Naive B cell (primary cell): ENCODE measurements around the gene NAT14. TPM values are rescaled to one million over a fixed set of nuclear protein-coding genes. Genes with fewer than 3 reads are reported as not detected.
"Not testable (repeated sequence)": the region's sequence is repeated elsewhere in the genome, so short reads cannot be mapped to it uniquely, and the experiment has no call there.

Source experiments
- ATAC-seq, 2 donors: fragments of 150-1000 bp; cut with Tn5 transposase; 2 replicates each; pipeline ENCODE4 v1.10.0; 2021; ENCODE audit warnings: low read depth in 2 of 2, mild to moderate bottlenecking in 2 of 2, moderate library complexity in 2 of 2
- DNase-seq: peaks from one replicate; pipeline ENCODE4 v3.0.0; 2022
- H3K27ac Mint-ChIP-seq, 6 donors: one replicate each; pipeline ENCODE4 v1.8.0; 2020 to 2022; ENCODE audit warnings: mild to moderate bottlenecking in 6 of 6, mixed read lengths in 6 of 6, moderate library complexity in 5 of 6, inconsistent platforms in 2 of 6
- H3K27me3 Mint-ChIP-seq, 3 donors: one replicate each; pipeline ENCODE4 v1.8.0; 2021 to 2022; ENCODE audit warnings: mixed read lengths in 3 of 3, mild to moderate bottlenecking in 1 of 3
- H3K36me3 Mint-ChIP-seq, 2 donors: one replicate each; pipeline ENCODE4 v1.8.0; 2020 to 2022; ENCODE audit warnings: mixed read lengths in 2 of 2, inconsistent platforms in 1 of 2, mild to moderate bottlenecking in 1 of 2
- H3K4me1 Mint-ChIP-seq, 3 donors: one replicate each; pipeline ENCODE4 v1.8.0; 2020 to 2022; ENCODE audit warnings: mixed read lengths in 3 of 3, inconsistent platforms in 1 of 3, mild to moderate bottlenecking in 1 of 3, moderate library complexity in 1 of 3
- H3K4me3 Mint-ChIP-seq, 8 donors: one replicate each; pipeline ENCODE4 v1.8.0; 2020 to 2022; ENCODE audit warnings: mild to moderate bottlenecking in 8 of 8, mixed read lengths in 8 of 8, moderate library complexity in 8 of 8, inconsistent platforms in 2 of 8
- H3K9me3 Mint-ChIP-seq, 7 donors: one replicate each; pipeline ENCODE4 v1.8.0; 2020 to 2022; ENCODE audit warnings: mixed read lengths in 7 of 7, mild to moderate bottlenecking in 5 of 7, inconsistent platforms in 2 of 7, moderate library complexity in 1 of 7
- polyA plus RNA-seq, 6 donors: library from polyadenylated mRNA; unstranded; fragments of 300-500 nt; fragmentation: Illumina TruSeq; gene quantifications; one replicate each; pipeline ENCODE4 v1.2.3, GENCODE V29; 2021; ENCODE audit warnings: low read depth in 6 of 6

NAT14 gene
- polyA plus RNA-seq, 6 donors from 2014 or later, result 3.4 to 7.5 (median 4.8) TPM

DNA sequence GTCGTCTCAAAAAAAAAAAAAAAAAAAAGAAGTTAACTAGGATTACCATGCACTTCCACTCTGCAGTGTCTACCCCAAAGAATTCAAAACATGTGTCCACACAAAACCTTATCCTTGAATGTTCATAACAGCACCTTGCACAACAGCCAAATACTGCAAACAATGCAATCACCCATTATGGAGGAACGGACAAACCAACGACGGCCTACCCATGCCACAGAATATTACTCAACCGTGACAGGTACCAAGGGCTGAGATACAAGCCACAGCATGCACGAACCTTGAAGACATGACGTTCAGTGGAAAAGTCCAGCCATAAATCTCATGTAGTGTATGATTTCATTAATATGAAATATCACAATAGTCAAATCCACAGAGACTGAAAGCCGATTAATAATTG is 38.9 kb upstream of the NAT14 start:
- DNase-seq, result no peak
- Mint-ChIP-seq H3K4me3 (no peak overlapping the region), H3K27me3 (peaks cover 42 to 54% (median 49%) of the 10 kb centered on the region in 3 donors), H3K4me1 (peaks cover 7 to 27% (median 24%) of the 10 kb centered on the region in 3 donors), H3K36me3 (peaks cover 0 to 7% of the 10 kb centered on the region in 2 donors), H3K27ac (no peak overlapping the region), H3K9me3 (peaks cover 0 to 5% (median under 1%) of the 10 kb centered on the region in 7 donors)
- no peak for ATAC-seq

DNA sequence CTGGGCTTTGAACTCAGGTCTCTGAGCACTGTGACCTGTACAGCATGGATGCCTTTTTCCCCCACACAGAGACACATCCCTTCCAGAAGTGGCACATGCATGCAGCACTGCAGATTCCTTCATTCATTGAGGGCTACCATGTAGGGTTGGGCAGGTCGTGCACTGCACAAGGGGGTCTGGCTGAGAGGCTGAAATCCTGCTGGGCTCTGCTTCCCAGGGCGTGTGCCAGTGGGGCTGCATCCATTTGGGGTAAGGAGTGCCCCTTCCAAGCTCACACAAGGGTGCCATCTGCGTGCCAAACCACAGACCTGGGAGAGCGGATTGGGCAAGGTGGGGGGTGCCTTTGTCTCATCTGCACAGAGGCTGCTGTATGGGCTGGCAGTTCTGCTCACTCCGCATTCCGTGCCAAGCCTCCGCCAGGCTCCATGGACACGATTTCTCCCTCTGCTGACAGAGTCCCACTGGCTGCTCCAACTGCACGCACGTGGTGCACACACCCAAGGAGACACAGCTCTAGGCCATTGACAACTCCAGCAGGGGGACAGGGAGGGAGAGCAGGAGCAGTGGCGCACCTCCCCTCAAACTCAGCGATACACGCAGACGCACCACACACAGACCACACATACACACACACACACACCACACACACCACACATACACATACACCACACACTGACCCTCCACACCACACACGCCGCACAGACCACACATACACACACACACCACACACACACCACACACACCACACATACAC is 37.4 kb upstream of the NAT14 start:
- peak; percentile 8 to 12 for ATAC-seq
- H3K4me1 Mint-ChIP-seq, result peaks cover 7 to 23% (median 19%) of the 10 kb centered on the region in 3 donors
- no peak for DNase-seq

DNA sequence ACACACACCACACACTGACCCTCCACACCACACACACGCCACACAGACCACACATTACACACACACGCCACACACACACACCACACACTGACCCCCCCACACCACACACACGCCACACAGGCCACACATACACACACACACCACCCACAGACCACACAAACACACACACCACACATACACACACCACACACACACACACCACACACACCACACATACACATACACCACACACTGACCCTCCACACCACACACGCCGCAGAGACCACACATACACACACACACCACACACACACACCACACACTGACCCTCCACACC is 36.9 kb upstream of the NAT14 start:
- H3K36me3 Mint-ChIP-seq, result not testable (repeated sequence)

More for the DNA sequence above, 37.4 kb upstream of the NAT14 start:
- H3K27me3 Mint-ChIP-seq, result peaks cover 34 to 47% (median 39%) of the 10 kb centered on the region in 3 donors
- H3K36me3 Mint-ChIP-seq, result peaks cover 0 to 8% of the 10 kb centered on the region in 2 donors
- H3K4me3 Mint-ChIP-seq, result no peak overlapping the region
- no peak overlapping the region for H3K27ac Mint-ChIP-seq
- no peaks in the 10 kb centered on the region for H3K9me3 Mint-ChIP-seq

DNA sequence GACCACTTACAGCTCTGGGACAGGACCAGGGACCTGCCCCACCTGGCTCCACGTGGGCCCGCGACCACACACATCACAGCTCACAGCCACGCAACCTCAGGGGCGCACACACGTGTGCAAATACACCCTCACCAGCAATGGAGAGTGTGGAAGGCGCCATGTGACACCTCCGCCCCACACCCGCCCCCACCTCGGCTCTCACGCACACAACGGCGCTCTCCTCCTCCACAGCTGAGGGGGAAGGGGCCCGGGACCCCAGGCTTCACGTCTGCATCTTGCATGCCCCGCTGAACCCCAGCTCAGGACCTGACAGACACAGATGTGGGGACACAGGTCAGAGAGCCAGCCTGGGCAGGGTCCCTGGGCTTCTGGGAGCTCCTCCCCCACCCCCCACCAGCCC is 35.5 kb upstream of the NAT14 start:
- H3K27ac Mint-ChIP-seq, result no peak overlapping the region
- peak overlapping the region in 1 of 8 donors; percentile 29 for H3K4me3 Mint-ChIP-seq
- H3K9me3 Mint-ChIP-seq, result peaks cover 0 to 3% (median 0%) of the 10 kb centered on the region in 7 donors
- DNase-seq (no peak), ATAC-seq (no peak)
- peaks cover 7 to 25% (median 16%) of the 10 kb centered on the region in 3 donors for H3K4me1 Mint-ChIP-seq
- H3K27me3 Mint-ChIP-seq, result peaks cover 31 to 45% (median 34%) of the 10 kb centered on the region in 3 donors
- peaks cover 5 to 22% of the 10 kb centered on the region in 2 donors for H3K36me3 Mint-ChIP-seq

More for the DNA sequence above, 36.9 kb upstream of the NAT14 start:
- H3K27me3 Mint-ChIP-seq, result peaks cover 31 to 45% (median 40%) of the 10 kb centered on the region in 3 donors
- not testable (repeated sequence) for DNase-seq, H3K4me3 Mint-ChIP-seq, H3K27ac Mint-ChIP-seq, ATAC-seq, H3K9me3 Mint-ChIP-seq
- H3K4me1 Mint-ChIP-seq, result peaks cover 7 to 20% (median 14%) of the 10 kb centered on the region in 3 donors

DNA sequence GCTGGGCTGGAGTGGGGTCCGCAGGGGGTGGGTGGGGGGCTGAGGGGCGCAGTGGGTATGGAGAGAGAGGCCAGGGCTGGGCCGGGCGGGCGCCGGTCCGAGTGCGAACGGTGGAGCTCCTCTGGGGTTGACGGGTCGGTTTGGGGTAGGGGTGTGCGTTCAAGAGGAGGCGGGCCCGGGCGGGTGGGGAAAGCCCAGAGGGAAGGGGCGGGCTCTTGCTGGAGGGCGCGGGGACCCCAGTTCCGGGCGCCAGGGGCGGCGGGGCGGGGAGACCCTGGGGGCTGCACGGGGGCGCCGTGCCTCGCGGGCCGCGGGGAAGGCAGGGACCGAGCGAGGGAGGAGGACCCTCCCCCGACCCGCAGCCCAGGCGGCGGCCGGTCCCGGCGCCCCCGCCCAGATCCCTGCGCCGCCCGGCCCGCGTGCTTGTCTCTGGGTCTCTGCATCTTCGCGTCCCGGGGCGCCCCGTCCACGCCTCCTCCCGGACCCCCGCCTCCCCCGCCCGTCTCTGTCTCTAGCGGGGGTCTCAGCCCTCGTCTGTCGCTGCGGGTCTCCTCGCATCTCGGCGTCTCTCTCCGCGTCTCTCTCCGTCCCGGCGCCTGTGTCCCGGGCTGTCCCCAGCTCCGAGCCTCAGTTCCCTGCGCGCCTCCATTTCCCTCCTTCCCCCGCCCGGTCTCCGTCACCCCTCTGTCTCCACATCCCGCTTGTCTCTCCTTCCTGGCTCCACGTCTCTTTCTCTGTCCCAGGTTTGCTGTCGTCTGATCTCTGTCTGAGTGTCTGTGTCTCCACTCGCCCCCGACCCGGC is 33.6 kb upstream of the NAT14 start:
- Mint-ChIP-seq H3K36me3 (peaks cover 5 to 33% of the 10 kb centered on the region in 2 donors), H3K4me3 (peak overlapping the region; percentile 41 to 86 (median 84)), H3K27me3 (peaks cover 19 to 36% (median 21%) of the 10 kb centered on the region in 3 donors), H3K9me3 (peaks cover 0 to 3% (median 0%) of the 10 kb centered on the region in 7 donors), H3K4me1 (peaks cover 7 to 32% (median 15%) of the 10 kb centered on the region in 3 donors), H3K27ac (peak overlapping the region in 2 of 6 donors; percentile 80 to 86)
- no peak for DNase-seq
- ATAC-seq, result peak; percentile 59 to 61

DNA sequence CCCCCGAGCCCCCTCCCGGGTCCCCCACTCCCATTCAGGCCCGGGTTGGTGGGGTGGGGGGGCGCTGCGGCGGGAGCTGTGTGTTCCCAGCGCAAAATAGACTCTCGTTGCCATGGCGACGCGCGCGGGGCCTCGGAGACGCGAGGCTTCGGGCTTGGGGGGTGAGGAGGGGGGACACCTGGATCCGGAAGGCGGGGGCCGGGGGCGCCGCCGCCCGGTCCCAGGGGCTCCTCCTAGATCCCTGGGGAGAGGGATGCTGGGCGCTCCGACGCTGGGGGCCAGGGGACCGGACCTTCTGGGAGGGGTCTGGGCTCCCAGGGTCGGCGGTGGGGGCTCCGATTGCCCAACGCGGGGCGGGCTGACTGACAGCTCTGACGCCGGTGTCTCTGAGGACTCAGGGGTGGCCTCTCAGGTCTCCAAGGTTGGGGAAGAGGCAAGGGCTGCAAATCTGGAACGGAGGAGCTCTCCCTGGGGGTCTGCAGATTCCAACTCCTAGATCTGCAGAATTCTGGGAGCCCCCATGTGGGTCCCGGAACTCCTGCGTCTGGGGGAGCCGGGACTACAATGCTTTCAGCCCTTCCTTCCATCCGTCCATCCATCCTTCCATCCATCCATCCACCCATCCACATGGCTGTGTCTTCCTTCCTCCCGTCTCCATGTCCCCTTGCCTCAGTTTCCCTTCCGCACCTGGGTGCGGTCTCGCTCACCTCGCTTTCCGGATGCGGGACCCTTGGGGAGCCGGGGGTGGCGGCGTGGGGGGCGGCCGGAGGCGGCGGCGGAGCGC is 32.8 kb upstream of the NAT14 start:
- Mint-ChIP-seq H3K9me3 (peaks cover 0 to 3% (median 0%) of the 10 kb centered on the region in 7 donors), H3K27me3 (peaks cover 19 to 36% (median 21%) of the 10 kb centered on the region in 3 donors), H3K27ac (peak overlapping the region in 2 of 6 donors; percentile 80 to 95), H3K4me3 (peak overlapping the region; percentile 15 to 84 (median 81)), H3K36me3 (peaks cover 5 to 33% of the 10 kb centered on the region in 2 donors), H3K4me1 (peaks cover 7 to 32% (median 15%) of the 10 kb centered on the region in 3 donors)
- DNase-seq (no peak), ATAC-seq (peak; percentile 39 to 44)

DNA sequence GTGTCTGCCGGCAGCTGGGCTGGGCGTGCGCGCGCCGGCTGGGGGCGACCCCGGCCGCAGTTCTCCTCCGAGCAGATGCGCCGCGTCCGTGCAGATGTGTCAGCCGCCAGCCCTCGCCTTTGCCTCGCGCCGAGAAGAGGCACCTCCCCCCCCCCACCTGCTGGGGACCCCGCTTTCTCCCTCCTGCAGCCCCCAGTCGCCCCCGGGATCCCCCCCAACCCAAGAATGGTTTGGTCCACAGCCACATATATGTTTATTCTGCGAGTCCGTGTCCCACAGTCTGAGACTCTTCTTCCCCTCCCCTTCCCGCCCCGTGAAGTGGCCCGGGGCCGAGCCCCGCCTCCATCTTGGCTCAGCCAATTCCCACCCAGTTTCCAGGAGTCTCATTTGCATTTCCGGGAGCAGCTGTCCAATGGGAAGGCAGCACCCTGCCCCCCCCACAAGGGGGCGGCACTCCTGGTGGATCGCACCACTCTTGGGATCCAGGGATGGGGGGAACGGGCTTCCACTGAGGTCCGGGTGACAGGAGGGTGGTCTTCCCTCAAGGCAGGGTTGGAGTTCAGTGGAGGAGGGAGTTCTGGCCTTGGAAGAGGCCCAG is 32.1 kb upstream of the NAT14 start:
- ATAC-seq (peak; percentile 10 to 17), DNase-seq (no peak)
- H3K27ac Mint-ChIP-seq, result peak overlapping the region in 1 of 6 donors; percentile 53
- H3K4me3 Mint-ChIP-seq, result peak overlapping the region in 6 of 8 donors; percentile 18 to 84 (median 52)
- peaks cover 0 to 3% (median 0%) of the 10 kb centered on the region in 7 donors for H3K9me3 Mint-ChIP-seq
- H3K27me3 Mint-ChIP-seq, result peaks cover 19 to 36% (median 21%) of the 10 kb centered on the region in 3 donors
- peaks cover 5 to 33% of the 10 kb centered on the region in 2 donors for H3K36me3 Mint-ChIP-seq
- H3K4me1 Mint-ChIP-seq, result peaks cover 7 to 32% (median 15%) of the 10 kb centered on the region in 3 donors

DNA sequence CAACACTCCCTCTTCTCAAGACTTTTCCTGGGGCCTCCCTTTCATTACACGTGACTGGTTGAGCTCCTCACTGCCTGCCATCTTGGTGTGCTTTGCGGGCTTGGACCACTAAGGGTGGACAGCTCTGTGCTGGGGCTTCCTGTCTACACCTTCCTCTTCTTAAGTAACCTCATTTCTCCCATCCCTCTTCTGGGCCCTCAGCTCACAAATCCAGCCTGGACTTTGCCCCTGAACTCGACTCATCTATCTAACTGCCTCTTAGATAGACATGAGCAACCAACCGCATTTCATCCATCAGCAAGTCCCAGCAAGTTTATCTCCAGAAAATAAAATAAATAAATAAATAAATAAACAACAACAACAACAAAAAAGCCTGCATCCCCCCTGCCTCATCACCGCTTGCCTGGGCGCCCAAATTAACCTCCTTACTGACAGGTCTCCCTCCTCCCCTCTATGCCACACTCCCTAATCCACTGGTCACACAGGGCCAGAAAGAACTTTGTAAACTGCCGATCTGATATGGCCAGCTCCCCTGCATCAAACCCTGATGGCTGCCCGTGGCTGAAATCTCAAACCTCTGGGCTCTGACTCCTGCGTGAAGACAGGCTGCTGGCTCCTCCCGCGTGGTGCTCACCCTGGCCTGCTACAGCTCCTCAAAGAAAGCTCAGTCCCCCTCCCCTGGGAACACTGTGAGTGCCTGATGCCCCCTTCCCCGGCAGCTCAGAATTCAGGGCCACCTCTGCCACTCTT is 31.3 kb upstream of the NAT14 start:
- Mint-ChIP-seq H3K4me3 (peak overlapping the region; percentile 12 to 85 (median 54)), H3K4me1 (peaks cover 7 to 32% (median 15%) of the 10 kb centered on the region in 3 donors), H3K27me3 (peaks cover 19 to 36% (median 21%) of the 10 kb centered on the region in 3 donors), H3K9me3 (peaks cover 0 to 3% (median 0%) of the 10 kb centered on the region in 7 donors), H3K27ac (peak overlapping the region in 4 of 6 donors; percentile 10 to 53 (median 32)), H3K36me3 (peaks cover 5 to 33% of the 10 kb centered on the region in 2 donors)
- DNase-seq (no peak), ATAC-seq (no peak)

DNA sequence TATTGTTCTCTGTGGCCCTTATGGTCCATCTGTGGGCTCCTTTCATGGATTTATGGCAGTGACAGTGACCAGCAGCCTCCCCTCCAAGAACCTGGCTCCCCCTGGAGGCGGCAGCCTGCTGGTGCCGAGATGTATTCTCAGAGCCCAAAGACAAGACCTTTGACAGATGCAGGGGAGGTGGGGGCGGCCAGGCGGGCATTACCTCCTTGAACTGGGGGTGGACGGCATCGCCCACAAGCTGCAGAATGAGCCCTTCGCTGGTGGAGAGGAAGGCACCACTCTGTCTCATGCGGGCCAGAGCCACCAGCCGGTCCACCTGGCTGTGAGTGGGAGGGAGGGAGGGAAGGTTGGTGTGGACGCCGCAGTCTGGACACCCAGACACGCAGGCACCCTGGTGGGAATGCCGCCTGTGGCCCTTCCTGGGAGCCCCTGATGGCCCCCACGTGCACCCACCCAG is 30.2 kb upstream of the NAT14 start:
- DNase-seq (no peak), ATAC-seq (no peak)
- H3K9me3 Mint-ChIP-seq, result peaks cover 0 to 3% (median 0%) of the 10 kb centered on the region in 7 donors
- H3K36me3 Mint-ChIP-seq, result peaks cover 5 to 33% of the 10 kb centered on the region in 2 donors
- H3K27me3 Mint-ChIP-seq, result peaks cover 19 to 36% (median 21%) of the 10 kb centered on the region in 3 donors
- H3K4me1 Mint-ChIP-seq, result peaks cover 7 to 32% (median 19%) of the 10 kb centered on the region in 3 donors
- H3K27ac Mint-ChIP-seq, result no peak overlapping the region
- H3K4me3 Mint-ChIP-seq, result peak overlapping the region in 2 of 8 donors; percentile 25 to 62

DNA sequence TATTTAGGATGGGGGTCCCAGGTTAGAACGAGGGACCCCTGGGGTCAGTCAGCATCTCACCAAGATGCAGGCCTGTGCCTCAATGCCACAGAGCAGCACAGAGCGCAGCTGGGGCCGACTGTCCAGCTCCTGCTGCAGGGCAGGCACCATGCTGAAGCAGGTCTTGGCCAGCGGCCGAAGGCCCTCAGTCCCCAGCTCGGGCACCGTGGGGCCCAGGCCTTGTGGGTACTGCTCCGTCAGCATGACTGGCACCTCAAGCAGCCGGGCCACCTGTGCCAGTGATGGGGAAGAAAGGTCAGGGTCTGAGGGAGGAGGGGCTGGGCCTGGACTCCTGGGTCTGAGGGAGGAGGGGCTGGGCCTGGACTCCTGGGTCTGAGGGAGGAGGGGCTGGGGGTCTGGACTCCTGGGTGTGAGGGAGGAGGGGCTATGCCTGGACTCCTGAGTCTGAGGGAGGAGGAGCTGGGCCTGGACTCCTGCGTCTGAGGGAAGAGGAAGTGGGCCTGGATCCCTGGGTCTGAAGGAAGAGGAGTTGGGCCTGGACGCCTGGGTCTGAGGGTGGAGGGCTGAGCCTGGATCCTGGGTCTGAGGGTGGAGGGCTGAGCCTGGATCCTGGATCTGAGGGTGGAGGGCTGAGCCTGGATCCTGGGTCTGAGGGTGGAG is 29.3 kb upstream of the NAT14 start:
- ATAC-seq, result no peak
- DNase-seq, result no peak
- Mint-ChIP-seq H3K9me3 (peaks cover 0 to 3% (median 0%) of the 10 kb centered on the region in 7 donors), H3K27ac (no peak overlapping the region), H3K4me3 (no peak overlapping the region), H3K27me3 (peaks cover 15 to 30% (median 21%) of the 10 kb centered on the region in 3 donors), H3K4me1 (peaks cover 16 to 35% (median 23%) of the 10 kb centered on the region in 3 donors), H3K36me3 (peaks cover 5 to 33% of the 10 kb centered on the region in 2 donors)

DNA sequence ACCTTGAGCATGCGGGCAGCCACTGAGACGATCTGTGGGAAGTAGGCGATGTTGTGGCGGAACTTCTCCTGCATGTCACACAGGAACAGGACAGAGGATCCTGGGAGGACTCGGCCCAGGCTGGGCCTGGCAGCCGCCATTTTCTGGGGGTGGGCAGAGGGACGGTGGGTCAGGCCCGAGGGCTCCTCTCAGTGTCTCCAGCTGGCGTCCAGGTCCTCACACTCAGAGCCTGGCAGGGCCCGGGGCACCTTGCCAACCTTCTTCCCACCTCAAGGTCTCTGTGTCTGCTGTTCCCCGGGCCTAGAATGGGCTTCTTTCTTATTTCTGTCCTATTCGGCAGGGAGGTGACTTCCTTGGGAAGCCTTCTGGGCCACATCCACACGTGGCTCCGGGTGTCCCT is 28.6 kb upstream of the NAT14 start:
- DNase-seq, result no peak
- H3K36me3 Mint-ChIP-seq, result peaks cover 5 to 32% of the 10 kb centered on the region in 2 donors

More for the DNA sequence above, 28.6 kb upstream of the NAT14 start:
- H3K27me3 Mint-ChIP-seq, result peaks cover 11 to 25% (median 21%) of the 10 kb centered on the region in 3 donors
- peak overlapping the region in 1 of 8 donors; percentile 71 for H3K4me3 Mint-ChIP-seq
- H3K27ac Mint-ChIP-seq, result peak overlapping the region in 1 of 6 donors; percentile 26
- H3K4me1 Mint-ChIP-seq, result peaks cover 19 to 35% (median 24%) of the 10 kb centered on the region in 3 donors
- ATAC-seq, result no peak
- H3K9me3 Mint-ChIP-seq, result peaks cover 0 to 3% (median 0%) of the 10 kb centered on the region in 7 donors
